ENCODE results near the gene NLRX1. TPM values are rescaled to one million over a fixed set of nuclear protein-coding genes. Genes with fewer than 3 reads are reported as not detected.
"Not testable (repeated sequence)": the region's sequence is repeated elsewhere in the genome, so short reads cannot be mapped to it uniquely, and the experiment has no call there.

The NLRX1 gene, protein sequence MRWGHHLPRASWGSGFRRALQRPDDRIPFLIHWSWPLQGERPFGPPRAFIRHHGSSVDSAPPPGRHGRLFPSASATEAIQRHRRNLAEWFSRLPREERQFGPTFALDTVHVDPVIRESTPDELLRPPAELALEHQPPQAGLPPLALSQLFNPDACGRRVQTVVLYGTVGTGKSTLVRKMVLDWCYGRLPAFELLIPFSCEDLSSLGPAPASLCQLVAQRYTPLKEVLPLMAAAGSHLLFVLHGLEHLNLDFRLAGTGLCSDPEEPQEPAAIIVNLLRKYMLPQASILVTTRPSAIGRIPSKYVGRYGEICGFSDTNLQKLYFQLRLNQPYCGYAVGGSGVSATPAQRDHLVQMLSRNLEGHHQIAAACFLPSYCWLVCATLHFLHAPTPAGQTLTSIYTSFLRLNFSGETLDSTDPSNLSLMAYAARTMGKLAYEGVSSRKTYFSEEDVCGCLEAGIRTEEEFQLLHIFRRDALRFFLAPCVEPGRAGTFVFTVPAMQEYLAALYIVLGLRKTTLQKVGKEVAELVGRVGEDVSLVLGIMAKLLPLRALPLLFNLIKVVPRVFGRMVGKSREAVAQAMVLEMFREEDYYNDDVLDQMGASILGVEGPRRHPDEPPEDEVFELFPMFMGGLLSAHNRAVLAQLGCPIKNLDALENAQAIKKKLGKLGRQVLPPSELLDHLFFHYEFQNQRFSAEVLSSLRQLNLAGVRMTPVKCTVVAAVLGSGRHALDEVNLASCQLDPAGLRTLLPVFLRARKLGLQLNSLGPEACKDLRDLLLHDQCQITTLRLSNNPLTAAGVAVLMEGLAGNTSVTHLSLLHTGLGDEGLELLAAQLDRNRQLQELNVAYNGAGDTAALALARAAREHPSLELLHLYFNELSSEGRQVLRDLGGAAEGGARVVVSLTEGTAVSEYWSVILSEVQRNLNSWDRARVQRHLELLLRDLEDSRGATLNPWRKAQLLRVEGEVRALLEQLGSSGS
- total RNA-seq: 19.1 TPM

DNA sequence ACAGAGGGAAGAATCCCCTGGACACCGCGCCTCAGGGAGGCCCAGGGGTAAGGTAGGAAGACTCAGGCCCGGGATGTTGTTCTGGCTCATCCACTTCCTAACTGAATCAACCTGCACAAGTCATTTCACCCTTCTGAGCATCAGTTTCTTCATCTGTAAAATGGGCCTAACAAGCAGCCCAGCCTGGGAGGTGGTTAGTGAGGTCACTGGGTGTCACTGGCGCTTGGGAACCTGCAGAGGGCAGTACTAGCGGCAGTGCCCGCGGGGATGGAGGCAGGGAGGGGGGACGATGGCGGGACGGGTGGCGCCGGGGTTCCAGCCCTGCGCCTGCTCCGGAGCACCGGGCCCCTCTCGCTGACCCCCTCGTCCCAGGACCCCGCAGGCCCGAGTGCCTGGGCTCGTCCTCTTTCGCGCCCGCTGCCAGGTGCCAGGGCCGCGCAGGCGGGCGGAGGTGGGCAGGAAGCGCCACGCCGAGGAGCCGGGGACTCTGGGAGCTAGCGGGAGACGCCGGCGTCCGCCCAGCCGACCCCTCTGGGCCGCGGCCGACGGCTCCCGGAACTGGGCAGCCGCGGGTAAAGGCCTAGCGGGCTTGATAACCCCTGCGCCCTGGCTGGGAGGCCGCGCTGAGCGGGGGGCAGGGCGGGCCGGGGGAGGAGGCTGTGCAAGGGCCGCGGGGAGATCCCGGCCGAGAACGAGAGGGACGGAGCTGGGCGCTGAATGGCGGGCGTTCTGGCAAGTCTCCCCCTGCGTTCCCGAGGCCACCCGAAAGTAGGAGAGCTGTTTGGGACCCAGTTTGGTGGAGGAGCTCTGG lies at the start of gene NLRX1:
Gene NLRX1, plus strand, starts transcription at position 255 of the 811 bp plus-strand sequence. CDS start 2,679 bp downstream, outside the sequence.
- DNase-seq: peak; percentile 87

DNA sequence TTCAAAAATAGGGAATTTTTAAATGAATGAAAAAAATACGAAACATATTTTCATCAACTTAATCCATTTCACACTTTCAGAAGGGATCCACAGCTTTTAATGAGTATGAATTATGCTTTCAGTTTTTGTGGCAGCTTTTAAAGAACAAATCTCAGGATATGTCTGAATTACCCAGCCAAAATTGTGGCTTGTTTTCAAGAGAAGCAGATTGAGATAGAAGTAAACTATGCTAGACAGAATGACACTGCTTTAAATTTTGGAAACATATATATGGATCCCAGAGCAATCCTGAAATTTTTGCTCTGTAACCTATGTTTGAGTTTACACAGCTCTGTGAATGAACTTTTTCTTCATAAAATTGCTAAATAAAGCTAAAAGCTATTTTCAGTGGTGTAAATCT lies 49.6 kb upstream of the NLRX1 start:
- DNase-seq: no peak

DNA sequence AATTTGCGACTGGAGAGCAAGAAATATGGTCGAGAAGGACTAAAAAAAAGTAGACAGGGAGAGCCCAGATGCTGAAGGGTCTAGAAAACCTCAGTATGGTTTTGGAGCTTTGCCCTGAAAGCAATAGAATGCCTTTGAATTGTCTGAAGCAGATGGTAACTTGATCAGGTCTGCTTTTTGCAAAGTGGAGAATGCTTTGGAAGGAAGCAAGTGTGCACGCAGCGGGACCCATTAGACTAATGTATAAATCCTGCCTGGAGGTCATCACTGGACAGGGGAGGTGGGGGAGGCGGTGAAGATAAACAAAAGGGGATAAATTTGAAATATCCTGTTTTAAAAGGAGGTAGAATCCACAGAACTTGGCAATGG lies 47.9 kb upstream of the NLRX1 start:
- DNase-seq: peak; percentile 21

DNA sequence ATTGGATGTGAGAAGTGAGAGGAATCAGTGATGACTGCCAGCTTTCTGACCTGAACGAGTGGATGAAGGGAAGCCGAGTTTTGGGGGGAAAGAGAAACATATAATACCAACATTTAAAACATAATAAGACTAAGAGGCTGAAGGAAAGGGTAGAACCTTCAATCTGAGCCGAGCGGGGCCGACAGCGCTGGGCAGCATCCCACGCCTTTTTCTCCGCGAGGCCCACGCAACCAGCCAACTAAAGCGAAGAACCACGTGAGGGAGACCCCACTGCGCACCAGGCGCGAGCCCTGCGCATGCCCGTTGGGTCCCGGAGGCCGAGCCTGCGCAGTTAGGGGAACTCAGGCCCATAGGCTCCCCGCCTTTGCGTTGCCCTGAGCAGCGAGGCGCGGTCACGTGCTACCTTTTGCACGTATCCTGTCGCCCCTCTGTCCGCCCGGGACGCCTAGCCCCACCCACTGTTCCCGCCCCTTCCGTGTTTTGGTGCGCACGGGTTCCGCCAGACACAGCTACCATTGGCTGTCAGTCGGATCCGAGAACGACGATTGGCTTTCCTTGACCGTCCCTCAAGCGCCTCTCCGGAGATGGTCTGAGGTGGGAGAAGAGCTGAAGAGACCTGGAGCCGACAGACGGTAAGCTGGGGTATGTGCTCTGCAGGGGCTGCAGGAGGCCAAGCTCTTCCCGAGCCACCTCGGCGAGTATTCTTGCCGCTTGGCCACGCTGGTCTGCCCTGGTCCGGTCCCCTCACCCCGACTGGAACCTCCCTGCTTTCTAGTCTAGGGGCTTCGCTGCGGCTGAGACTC lies 47.3 kb upstream of the NLRX1 start, which contains the start of gene HINFP:
Gene HINFP, plus strand, starts transcription at position 573 of the 803 bp plus-strand sequence. CDS start 5,365 bp downstream, outside the sequence.
- DNase-seq: peak; percentile 99

DNA sequence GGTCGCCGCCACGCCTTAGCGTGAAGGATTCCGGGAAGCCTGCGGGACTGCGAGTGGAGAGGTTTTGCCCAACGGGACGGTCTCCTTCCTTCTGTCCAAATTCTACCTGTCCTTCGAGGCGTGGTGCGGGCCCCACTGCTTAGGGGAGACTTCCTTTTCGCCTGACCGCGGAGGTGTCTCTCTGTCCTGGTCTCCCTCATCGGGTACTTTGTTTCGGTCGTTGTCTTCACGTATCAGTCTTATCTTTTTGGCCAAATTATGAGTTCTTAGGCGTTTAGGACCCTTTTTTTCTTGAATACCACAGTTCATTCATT lies 46.8 kb upstream of the NLRX1 start:
- no peak for DNase-seq

DNA sequence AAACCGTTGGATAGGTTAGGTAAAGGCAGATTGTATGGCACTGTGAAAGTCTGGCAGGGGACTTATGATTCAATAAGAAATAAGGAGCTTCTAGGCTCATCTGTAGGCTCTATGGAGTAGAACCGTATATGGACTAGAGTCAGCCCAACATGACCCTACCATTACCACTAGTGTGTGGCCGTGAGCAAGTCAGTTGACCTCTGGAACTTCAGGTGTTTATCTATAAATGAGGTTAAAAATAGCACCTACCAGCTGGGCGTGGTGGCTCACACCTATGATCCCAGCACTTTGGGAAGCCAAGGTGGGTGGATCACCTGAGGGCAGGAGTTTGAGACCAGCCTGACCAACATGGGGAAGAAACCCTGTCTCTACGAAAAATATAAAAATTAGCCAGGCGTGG lies 42.7 kb upstream of the NLRX1 start:
- DNase-seq: no peak

DNA sequence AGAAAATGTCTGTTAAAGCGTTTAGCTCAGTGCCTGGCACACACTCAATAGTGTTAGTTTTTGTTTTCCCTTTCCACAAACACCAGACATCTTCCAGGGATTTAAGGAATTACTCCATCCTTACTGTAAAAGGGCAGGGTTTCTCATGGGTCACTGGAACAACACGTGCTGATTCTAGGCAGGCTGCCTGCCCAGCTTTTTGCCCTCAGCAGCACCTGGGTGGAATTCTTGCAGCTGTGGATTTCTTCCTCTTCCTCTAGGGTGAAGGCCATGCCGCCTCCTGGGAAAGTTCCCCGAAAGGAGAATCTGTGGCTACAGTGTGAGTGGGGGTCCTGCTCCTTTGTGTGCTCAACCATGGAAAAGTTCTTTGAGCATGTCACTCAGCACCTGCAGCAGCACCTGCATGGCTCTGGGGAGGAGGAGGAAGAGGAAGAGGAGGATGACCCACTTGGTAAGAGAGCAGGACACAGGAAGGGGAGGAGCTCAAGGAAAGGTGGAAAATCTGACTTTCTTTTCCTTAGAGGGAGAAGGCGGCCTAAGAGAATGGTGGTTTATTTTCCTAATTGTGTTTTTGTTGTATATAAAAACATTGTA lies 41.8 kb upstream of the NLRX1 start:
- no peak for DNase-seq

DNA sequence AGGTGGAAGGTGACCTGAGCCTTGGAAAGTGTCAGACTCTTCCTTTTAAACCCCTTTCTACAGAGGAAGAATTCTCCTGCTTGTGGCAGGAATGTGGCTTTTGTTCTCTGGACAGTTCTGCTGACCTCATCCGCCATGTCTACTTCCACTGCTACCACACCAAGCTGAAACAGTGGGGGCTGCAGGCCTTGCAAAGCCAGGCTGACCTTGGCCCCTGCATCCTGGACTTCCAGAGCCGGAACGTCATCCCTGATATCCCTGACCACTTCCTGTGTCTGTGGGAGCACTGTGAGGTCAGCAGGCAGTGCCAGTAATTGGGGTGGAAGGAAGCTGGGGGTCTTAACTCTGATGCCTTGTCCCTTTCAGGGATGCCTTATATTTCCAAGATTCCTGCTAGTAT lies 37.9 kb upstream of the NLRX1 start:
- no peak for DNase-seq

DNA sequence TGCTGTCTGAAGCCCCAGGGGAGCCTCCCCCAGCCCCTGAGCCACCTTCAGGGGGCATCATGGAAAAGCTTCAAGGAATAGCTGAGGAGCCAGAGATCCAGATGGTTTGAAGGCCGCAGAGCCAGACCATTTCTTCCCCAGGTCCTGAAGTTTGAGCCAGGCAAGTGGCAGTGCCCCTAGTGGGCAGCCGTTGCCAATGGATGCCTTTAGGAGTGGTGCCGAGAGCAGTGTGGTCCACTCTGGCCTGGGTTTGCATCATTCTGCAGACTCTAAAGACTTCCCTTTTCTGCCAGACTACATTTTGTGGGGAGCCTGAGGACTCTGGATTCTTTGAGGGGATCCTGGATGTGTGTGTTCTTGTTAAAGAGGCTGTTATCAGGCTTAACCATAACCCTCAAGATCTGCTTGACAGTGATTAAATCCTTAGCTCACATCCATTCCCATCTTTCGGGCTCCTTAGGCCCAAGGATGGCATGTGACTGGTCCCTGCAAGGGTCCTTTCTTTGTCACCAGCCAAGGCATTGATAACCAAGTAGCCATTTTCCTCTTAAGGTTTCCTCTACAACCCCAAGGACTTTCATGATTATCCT lies 34.0 kb upstream of the NLRX1 start:
- no peak for DNase-seq

DNA sequence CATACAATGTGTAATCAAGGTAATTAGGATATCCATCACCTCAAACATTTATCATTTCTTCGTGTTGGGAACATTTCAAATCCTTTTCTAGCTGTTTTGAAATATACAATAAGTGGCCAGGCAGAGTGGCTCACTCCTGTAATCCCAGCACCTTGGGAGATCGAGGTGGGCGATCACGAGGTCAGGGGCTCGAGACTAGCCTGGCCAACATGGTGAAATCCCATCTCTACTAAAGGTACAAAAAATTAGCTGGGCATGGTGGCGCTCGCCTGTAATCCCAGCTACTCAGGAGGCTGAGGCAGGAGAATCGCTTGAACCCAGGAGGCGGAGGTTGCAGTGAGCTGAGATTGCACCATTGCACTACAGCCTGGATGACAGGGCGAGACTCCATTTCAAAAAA lies 29.2 kb upstream of the NLRX1 start:
- not testable (repeated sequence) for DNase-seq

DNA sequence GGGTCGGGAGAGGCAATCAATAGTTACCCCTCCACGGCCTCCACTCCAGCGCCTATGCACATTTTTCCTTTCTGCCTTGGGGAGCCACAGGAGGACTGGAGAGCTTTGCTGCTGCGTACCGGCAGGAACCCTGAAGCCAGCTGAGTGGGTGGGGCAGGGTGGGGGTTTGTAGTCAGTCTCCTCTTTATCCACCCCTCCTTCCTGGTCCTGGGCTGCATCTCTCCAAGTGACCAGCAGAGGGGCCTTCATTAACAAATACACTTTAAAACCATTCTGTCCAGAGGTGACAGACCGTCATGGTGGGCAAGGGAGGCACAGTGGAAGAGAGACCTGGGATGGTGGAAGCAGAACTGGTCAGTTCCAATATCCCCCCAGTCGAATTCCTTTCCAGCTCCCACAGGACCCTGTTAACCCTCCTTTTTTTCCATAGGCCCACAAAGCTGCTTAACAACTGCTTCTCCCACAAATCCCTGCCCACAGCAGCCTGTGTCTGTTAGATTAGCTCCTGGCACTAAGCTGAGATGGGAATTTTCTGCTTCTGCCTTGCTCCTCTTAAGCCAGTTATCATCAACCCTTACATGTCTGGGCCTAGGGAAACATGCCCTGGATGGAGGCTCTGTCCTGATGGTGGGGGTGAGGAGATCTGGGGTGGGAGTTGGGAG lies 23.6 kb upstream of the NLRX1 start:
- DNase-seq: no peak

DNA sequence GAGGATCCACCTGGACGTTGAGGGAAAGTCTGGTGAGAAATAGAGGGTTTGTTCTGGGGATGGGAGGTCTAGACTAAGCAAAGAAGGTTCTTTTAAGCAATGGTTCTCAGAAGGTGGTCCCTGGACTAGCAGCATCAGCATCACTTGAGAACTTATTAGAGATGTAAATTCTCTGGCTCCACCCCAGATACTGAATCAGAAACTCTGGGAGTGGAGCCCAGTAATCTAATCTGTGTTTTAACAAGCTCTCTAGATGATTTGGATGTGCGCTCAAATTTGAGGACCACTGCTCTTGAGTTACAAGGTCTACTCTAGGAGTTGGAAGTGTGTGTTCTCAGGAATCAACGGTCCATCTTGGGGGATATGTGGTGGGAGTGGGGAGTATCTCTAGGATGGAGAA lies 23.0 kb upstream of the NLRX1 start:
- DNase-seq: no peak

DNA sequence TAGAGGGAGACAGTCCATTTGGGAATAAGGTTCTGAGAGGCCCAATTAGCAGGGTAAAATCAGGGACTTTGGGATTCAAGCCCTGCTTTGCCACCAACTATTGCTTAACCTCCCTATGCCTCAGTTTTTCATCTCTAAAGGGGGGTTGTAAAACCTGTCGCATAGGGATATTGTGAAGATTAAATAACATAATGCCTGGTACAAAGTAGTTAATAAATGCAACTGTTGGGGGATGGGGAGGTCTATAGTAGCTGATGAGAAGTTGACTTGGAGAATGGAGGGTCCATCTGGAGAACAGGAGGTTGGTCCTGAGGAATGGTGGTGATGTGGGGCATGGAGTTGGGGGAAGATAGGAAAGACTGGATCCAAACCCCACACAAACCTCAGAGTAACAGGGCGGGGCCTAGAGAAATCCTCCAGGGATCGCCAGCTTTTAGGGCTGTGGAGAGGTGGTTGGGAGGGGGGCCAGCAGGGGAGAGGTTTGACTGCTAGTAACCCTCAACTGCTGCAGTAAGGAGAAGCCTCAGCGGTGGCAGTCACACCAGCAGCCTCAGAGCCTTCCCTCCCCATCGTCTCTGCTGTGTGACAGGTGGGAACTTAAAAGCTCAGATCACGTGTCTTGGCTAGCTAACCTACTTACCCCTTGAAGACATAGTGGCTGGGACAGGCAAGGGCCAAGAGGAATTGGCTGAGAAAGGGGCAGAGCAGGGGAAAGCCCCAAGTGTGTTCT lies 20.8 kb upstream of the NLRX1 start:
- DNase-seq: no peak

DNA sequence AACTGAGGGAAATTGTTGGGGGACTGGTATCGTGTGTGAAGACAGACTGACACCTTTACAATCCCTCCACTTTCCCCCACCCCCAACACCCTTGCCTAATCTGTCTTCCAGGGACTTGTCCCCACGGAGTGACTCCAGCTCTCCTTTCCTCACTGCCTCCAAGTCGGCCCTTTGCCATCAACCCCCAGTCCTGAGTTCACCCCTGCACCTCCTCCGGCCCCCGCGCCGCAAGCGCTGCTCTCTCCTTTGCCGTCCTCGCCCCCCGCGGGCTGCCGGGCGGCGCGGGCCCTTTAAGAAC lies 19.9 kb upstream of the NLRX1 start:
- no peak for DNase-seq

DNA sequence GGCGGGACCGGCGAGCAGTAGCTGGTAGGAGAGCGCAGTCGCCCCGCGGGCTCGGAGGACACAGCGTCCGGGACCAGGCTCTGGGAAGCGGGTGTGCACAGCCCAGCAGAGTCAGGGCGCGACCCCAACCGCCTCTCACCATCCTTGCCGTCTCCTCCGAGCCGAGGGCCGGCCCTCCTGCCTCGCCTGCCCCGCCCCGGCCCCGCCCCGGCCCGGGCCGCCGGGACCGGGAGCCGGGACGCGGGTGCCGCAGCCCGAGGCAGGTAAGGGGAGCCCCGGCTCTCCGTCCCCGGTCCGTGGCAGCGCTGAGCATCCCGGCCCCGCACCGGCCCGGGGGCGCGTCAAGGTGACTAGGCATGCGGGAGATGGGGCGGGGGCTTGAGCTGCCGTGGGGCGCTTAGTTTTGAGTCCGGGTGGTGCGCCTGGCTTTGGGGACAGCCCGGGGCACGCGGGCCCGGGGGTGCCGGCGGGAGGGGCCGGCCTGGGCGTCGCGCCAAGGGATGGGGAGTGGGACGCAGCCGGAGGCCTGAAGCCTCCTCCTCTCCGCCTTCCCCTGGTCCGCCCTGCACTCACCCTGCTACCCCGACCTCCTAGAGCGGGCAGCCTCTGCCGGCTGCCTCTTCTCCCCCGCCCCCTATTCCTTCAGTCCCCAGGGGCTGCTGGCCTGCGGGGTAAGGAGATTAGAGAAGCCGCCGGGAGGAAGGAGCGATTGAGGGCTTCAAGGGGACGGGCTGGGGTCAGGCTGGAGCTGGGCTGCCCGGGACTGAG lies 19.3 kb upstream of the NLRX1 start, which contains the start of gene ABCG4:
Gene ABCG4, plus strand, starts transcription at position 35 of the 768 bp plus-strand sequence. CDS start 914 bp downstream, outside the sequence.
- DNase-seq: no peak

DNA sequence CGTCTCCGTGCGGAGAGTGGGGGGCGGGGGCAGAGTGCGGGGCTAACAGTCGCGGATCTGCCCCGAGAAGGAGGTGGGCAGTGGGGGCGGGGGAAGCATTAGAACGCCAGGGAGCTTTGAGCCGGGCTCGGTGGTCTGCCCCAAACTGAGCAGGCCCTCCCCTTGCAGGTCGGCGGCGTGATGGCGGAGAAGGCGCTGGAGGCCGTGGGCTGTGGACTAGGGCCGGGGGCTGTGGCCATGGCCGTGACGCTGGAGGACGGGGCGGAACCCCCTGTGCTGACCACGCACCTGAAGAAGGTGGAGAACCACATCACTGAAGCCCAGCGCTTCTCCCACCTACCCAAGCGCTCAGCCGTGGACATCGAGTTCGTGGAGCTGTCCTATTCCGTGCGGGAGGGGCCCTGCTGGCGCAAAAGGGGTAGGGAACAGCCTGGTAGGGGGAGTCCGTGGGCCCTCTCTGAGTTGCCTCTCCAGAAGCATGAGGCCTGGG lies 18.7 kb upstream of the NLRX1 start:
- no peak for DNase-seq

DNA sequence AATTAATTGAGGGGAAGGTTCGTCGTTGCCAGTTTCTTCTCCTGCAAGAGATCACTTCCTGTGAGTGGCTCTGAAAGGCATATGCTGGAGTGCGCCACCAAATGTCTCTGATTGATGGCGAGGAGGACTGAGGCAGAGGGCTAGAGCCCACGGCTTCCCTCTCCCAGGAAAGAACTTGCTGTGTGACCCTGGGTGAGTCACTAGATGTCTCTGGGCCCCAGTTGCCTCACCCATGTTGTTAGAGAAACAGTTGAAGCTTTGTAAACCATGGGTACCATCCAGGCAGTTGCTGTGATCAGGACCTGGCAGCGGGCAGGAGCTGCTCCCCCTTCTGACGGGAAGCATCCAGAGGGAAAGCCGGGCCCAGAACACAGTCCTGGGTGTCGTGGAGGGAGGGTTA lies 16.5 kb upstream of the NLRX1 start:
- DNase-seq: no peak

DNA sequence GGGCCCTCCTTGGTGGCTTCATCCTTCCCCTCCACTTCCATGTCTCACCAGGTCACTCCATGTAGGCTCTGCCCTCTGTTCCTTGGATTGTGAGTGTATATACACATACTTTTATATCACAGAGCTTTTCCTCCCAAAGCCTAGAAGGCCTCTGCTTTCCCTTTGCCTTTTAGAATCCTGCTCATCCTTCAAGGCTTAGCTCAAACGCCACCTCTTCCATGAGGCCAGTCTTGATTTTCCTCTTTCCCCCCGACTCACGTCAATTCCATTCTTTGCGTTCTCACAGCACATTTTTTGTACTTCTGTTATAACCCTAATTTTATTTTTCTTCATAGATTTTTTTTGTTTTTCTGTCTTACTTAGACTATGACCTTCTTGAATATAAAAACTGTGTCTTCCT lies 15.9 kb upstream of the NLRX1 start:
- no peak for DNase-seq
